NB4 (cell line): ENCODE results near the gene TOP2A.

Experiments used
- CTCF ChIP-seq: IDR thresholded peaks from one replicate; pipeline ENCODE4 v1.5.1; 2012; ENCODE audit warnings: low read depth, low read length
- MAX ChIP-seq: IDR thresholded peaks from 2 replicates; pipeline ENCODE4 v1.6.1; 2011; ENCODE audit warnings: low read depth, low read length
- MYC ChIP-seq: IDR thresholded peaks from 2 replicates; pipeline ENCODE4 v1.6.1; 2011; ENCODE audit warnings: low read depth, low read length
- POLR2A ChIP-seq: IDR thresholded peaks from 2 replicates; pipeline ENCODE4 v1.6.1; 2011; ENCODE audit warnings: mild to moderate bottlenecking; ENCODE audit not compliant: insufficient read length; ENCODE audit errors: extremely low read depth

- TF ChIP-seq CTCF (no peak), POLR2A (no peak), MAX (no peak), MYC (no peak)
These were observed 8.0 kb upstream of the TOP2A start for GRCh38 chr17:40425741-40426140.
